GM18498 (cell line): ENCODE results near the gene FLRT2.

Source experiments
- ATAC-seq: cut with Tn5 transposase; IDR thresholded peaks from one replicate; pipeline ENCODE4 v1.9.1; 2021; ENCODE audit warnings: mild to moderate bottlenecking, moderate library complexity; ENCODE audit not compliant: unreplicated experiment

The FLRT2 gene

GRCh38 chr14:85528897-85529631 lies 880 bp upstream of the FLRT2 start:
- ATAC-seq: no peak

- ATAC-seq: no peak
These were observed 682 bp downstream of the FLRT2 start for GRCh38 chr14:85530626-85531025.

- ATAC-seq: no peak
These were observed 1.2 kb downstream of the FLRT2 start for GRCh38 chr14:85531141-85531586.

GRCh38 chr14:85531587-85532373 lies 1.8 kb downstream of the FLRT2 start:
- ATAC-seq: no peak

- ATAC-seq: no peak
These were observed 2.6 kb downstream of the FLRT2 start for GRCh38 chr14:85532374-85533022.

GRCh38 chr14:85533023-85533860 lies 3.3 kb downstream of the FLRT2 start:
- ATAC-seq: no peak

GRCh38 chr14:85533861-85534291 lies 3.9 kb downstream of the FLRT2 start:
- ATAC-seq: no peak

GRCh38 chr14:85534458-85535293 lies 4.7 kb downstream of the FLRT2 start:
- ATAC-seq: no peak

- ATAC-seq: no peak
These were observed 5.4 kb downstream of the FLRT2 start for GRCh38 chr14:85535321-85535720.

GRCh38 chr14:85535991-85536832 lies 6.3 kb downstream of the FLRT2 start:
- no peak for ATAC-seq

GRCh38 chr14:85536833-85537190 lies 6.9 kb downstream of the FLRT2 start:
- no peak for ATAC-seq

- ATAC-seq: no peak
These were observed 7.6 kb downstream of the FLRT2 start for GRCh38 chr14:85537526-85537925.

- ATAC-seq: no peak
These were observed 8.7 kb downstream of the FLRT2 start for GRCh38 chr14:85538636-85539035.

GRCh38 chr14:85539510-85539909 lies 9.6 kb downstream of the FLRT2 start:
- no peak for ATAC-seq

GRCh38 chr14:85542623-85543022 lies 12.7 kb downstream of the FLRT2 start:
- ATAC-seq: no peak

- ATAC-seq: no peak
These were observed 15.8 kb downstream of the FLRT2 start for GRCh38 chr14:85545738-85546137.

- no peak for ATAC-seq
These were observed 16.4 kb downstream of the FLRT2 start for GRCh38 chr14:85546390-85546789.

GRCh38 chr14:85549697-85550096 lies 19.8 kb downstream of the FLRT2 start:
- ATAC-seq: no peak

- no peak for ATAC-seq
These were observed 24.2 kb downstream of the FLRT2 start for GRCh38 chr14:85554106-85554505.
